Measurements from ENCODE around the gene LOXL1. TPM values are rescaled to one million over a fixed set of nuclear protein-coding genes. Genes with fewer than 3 reads are reported as not detected.

Gene LOXL1
- total and polyA plus RNA-seq, 2 of the 13 experiments (the other 11 are each of a cell fraction or from before 2014, with no cell fraction given): 0.51 to 1.3 TPM

- TF ChIP-seq CEBPZ (IDR thresholded peaks at IDR 0.05; ENCODE audit: low read length) (no peak), ZNF574 (CRISPR knock-in tag; IDR thresholded peaks at IDR 0.05) (peak; percentile 98), SALL1 (CRISPR knock-in tag; IDR thresholded peaks at IDR 0.05) (peak; percentile 32; the same call in 1 of the 2 replicates), MAZ (IDR thresholded peaks at IDR 0.05; ENCODE audit: borderline replicate concordance, low read depth, low read length) (peak; percentile 26; the same call in 1 of the 2 replicates), MAZ (CRISPR knock-in tag; IDR thresholded peaks at IDR 0.05; ENCODE audit: low read depth) (no peak), REST (IDR thresholded peaks at IDR 0.05; ENCODE audit: borderline replicate concordance in 1 of 2, low read depth in 1 of 2, low read length in 2 of 2) (no peak), UBTF (CRISPR knock-in tag; IDR thresholded peaks at IDR 0.05) (peak; percentile 15; the same call in 1 of the 2 replicates), MTF1 (CRISPR knock-in tag; IDR thresholded peaks at IDR 0.05) (no peak), NRL (CRISPR knock-in tag; IDR thresholded peaks at IDR 0.05; ENCODE audit: borderline replicate concordance) (no peak), TRIM24 (CRISPR knock-in tag; IDR thresholded peaks at IDR 0.05) (no peak), ZNF354B (CRISPR knock-in tag; IDR thresholded peaks at IDR 0.05) (no peak), ZNF30 (CRISPR knock-in tag; IDR thresholded peaks at IDR 0.05) (no peak)
Measured at GRCh38 chr15:73994413-73994883, 68.2 kb downstream of the LOXL1 start, which contains the start of gene PML (continued).
